ENCODE data around the gene SYT5. TPM values are rescaled to one million over a fixed set of nuclear protein-coding genes. Genes with fewer than 3 reads are reported as not detected.

Gene SYT5
- total RNA-seq, 2 experiments from 2014 or later: 0.84 TPM; not detected in 1

GRCh38 chr19:55209693-55210472, 29.8 kb upstream of the SYT5 start:
- intact Hi-C loops (cut with micrococcal nuclease; ENCODE audit: unreplicated experiment): no loop called here
- Histone ChIP-seq H3K79me2 (ENCODE audit: insufficient read depth, low read depth, low read length) (no peaks in the 10 kb centered on the region), H4K20me1 (ENCODE audit: insufficient read depth, low read length) (no peaks in the 10 kb centered on the region), H3K36me3 (ENCODE audit: insufficient read depth, low read length) (no peaks in the 10 kb centered on the region), H3K4me1 (ENCODE audit: insufficient read depth, low read length, poor library complexity, severe bottlenecking) (peaks cover 7% of the 10 kb centered on the region), H3K27ac (ENCODE audit: low read depth, low read length, poor library complexity, severe bottlenecking) (no peak overlapping the region), H2AFZ (ENCODE audit: low read length) (no peak overlapping the region), H3K4me2 (ENCODE audit: low read length) (no peak overlapping the region; the same call in 1 of the 2 replicates), H3K9me3 (ENCODE audit: low read length) (no peaks in the 10 kb centered on the region), H3K4me3 (ENCODE audit: low read depth, low read length, poor library complexity, severe bottlenecking) (no peak overlapping the region), H3K9me2 (ENCODE audit: insufficient read depth, low read length) (no peaks in the 10 kb centered on the region)
- POLR2A ChIA-PET: no interaction called here
- DNase-seq (ENCODE audit: low spot score): no peak
- no TSS peak for BruUV-seq (replicated peaks)
- CTCF ChIA-PET (ENCODE audit: unreplicated experiment): no interaction called here
- TF ChIP-seq EZH2phosphoT487 (IDR thresholded peaks at IDR 0.05; ENCODE audit: borderline replicate concordance, low read depth, low read length) (no peak), CTCF (conservative IDR thresholded peaks at IDR 0.05; ENCODE audit: low read length) (no peak)

GRCh38 chr19:55208880-55209692, 29.0 kb upstream of the SYT5 start, which contains the start of gene PTPRH:
Gene PTPRH, minus strand, starts transcription at chr19:55209501. Its CDS starts 68 bp downstream, at chr19:55209433.
- ChIA-PET POLR2A (no interaction called here), CTCF (ENCODE audit: unreplicated experiment) (no interaction called here)
- Histone ChIP-seq H3K79me2 (ENCODE audit: insufficient read depth, low read depth, low read length) (no peaks in the 10 kb centered on the region), H3K27ac (ENCODE audit: low read depth, low read length, poor library complexity, severe bottlenecking) (no peak within 1 kb of the TSS), H3K9me2 (ENCODE audit: insufficient read depth, low read length) (no peaks in the 10 kb centered on the region), H3K9me3 (ENCODE audit: low read length) (no peaks in the 10 kb centered on the region), H3K4me1 (ENCODE audit: insufficient read depth, low read length, poor library complexity, severe bottlenecking) (peaks cover 7% of the 10 kb centered on the region), H2AFZ (ENCODE audit: low read length) (no peak within 1 kb of the TSS), H3K36me3 (ENCODE audit: insufficient read depth, low read length) (no peaks in the 10 kb centered on the region), H4K20me1 (ENCODE audit: insufficient read depth, low read length) (no peaks in the 10 kb centered on the region), H3K4me2 (ENCODE audit: low read length) (no peak within 1 kb of the TSS; the same call in 1 of the 2 replicates), H3K4me3 (ENCODE audit: low read depth, low read length, poor library complexity, severe bottlenecking) (no peak within 1 kb of the TSS)
- no peak for TF ChIP-seq CTCF (conservative IDR thresholded peaks at IDR 0.05; ENCODE audit: low read length)
- no peak for TF ChIP-seq EZH2phosphoT487 (IDR thresholded peaks at IDR 0.05; ENCODE audit: borderline replicate concordance, low read depth, low read length)
- intact Hi-C loops (cut with micrococcal nuclease; ENCODE audit: unreplicated experiment): no loop called here
- BruUV-seq (replicated peaks): no TSS peak
- DNase-seq (ENCODE audit: low spot score): no peak

Measured in OCI-LY7 (cell line).